Pulmonary artery endothelial cell (primary cell): ENCODE data around the gene KRT1. TPM values are rescaled to one million over a fixed set of nuclear protein-coding genes. Genes with fewer than 3 reads are reported as not detected.
"Not testable (repeated sequence)": the region's sequence is repeated elsewhere in the genome, so short reads cannot be mapped to it uniquely, and the experiment has no call there.

Experiments used
- DNase-seq: peaks from one replicate; pipeline ENCODE4 v3.0.0-alpha.2; 2011; ENCODE audit warnings: low read depth, low spot score
- total RNA-seq: library from RNA; depleted of rRNA; stranded (reverse); fragments of >200 nt; gene quantifications from 2 replicates; pipeline ENCODE4 v1.2.3, GENCODE V29; 2014

Gene KRT1
- not detected in 2 replicates for total RNA-seq

GRCh38 chr12:52680363-52680762 is at the start of gene KRT1:
KRT1 (minus strand) TSS chr12:52680407; CDS start chr12:52680348, 59 bp downstream.
- DNase-seq: no peak

DNA sequence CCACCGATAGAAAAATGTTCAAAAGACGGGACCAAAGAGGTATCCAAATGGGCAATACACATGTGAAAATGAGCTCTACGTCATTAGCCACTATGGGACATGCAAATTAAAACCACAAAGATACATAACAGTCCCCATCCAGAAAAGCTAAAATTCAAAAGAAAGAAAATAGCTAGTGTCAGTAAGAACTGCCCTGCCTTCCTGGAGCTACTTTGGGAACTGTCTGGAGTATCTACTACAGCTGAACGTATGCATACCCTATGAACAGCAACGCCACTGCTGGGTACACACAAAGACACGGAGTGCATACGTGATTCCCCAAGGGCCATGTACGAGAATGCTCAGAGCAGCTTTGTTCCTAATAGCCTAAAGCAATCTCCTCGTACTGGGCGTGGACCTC is 48.9 kb upstream of the KRT1 start:
- DNase-seq: no peak

DNA sequence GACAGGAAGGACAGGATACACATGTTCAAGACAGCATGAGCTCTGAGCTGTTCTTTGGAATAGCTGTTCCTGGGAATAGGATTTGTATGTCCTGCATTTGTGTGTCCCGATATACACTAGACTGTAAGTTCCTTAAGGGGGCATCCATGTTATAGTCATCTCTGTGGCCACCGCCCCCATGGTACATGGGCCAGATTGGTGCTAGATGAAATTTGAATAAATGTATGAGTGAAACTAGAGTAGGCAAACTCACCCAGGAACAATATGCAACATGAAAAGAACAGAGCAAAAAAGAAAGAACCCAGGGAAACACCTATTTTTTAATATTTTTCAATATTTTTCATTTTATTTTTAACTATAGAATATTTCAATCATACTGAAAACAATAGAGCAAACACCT is 48.2 kb upstream of the KRT1 start:
- no peak for DNase-seq

GRCh38 chr12:52727037-52727436 is 46.8 kb upstream of the KRT1 start:
- DNase-seq: no peak

DNA sequence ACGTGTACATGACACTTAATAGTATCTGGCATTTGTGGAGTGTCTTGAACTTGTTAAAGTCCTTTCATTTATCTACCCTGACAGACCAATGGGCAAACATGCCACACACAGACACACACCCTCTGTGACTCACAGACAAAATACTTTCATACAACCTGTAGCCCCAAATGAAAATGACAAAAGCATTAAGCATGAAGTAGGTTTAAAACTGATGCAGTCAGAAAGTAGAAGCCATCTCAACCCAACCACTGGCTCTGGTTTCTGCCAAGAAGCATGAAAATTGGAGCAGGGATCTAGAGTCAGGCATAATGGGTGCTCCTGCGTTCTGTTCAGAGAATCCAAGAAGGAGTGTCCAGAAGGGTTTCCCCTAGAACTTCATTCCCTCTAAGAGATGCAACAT is 46.2 kb upstream of the KRT1 start:
- DNase-seq: no peak

DNA sequence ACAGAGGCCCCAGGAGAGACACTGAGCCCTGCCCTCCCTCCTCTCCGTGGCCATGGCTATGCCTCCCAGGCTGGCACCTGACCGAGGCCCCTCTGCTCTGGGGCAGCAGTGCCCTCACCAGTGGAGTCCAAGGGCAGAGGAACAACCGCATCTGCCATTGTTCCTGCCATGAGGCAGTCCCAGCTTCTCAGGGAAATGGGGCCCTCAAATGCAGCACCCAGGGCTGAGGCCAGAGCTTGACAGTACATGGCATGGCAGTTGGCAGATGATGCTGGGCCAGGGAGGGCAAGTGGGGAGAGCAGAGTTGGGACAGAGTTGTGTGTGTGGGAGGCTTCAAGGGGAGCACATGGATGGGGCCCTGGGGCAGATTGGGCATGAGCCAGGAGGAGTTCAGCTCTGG is 44.2 kb upstream of the KRT1 start:
- no peak for DNase-seq

- DNase-seq: no peak
These were observed 42.5 kb upstream of the KRT1 start for GRCh38 chr12:52722680-52723079.

- DNase-seq: no peak
These were observed 41.7 kb upstream of the KRT1 start for GRCh38 chr12:52721838-52722470.

DNA sequence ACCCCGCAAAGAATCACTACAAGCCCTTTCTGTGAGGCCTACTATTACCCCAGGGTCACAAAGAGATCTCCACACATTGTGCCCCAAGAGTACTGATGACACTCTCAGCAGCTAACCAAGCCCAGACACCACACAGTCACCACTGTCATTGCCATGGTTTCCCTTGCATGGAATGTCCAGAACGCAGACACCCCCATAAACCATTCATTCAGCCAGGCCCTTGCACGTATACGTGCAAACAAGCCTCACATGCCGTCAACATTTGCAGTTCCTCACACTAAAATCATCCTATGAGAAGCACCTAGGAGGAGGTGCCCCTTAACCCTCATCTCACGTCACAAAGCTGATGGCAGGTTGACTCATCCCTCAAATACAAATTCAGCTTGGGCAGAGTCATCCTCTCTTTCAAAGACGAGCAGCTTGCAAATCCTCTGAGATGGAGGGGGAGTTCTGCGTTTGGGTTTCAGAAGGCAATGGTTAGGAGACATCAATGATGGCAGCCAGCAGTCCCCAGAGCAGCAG is 40.2 kb upstream of the KRT1 start:
- DNase-seq: no peak

GRCh38 chr12:52716061-52716460 is 35.9 kb upstream of the KRT1 start:
- DNase-seq: no peak

GRCh38 chr12:52715416-52715815 is 35.2 kb upstream of the KRT1 start:
- DNase-seq: no peak

DNA sequence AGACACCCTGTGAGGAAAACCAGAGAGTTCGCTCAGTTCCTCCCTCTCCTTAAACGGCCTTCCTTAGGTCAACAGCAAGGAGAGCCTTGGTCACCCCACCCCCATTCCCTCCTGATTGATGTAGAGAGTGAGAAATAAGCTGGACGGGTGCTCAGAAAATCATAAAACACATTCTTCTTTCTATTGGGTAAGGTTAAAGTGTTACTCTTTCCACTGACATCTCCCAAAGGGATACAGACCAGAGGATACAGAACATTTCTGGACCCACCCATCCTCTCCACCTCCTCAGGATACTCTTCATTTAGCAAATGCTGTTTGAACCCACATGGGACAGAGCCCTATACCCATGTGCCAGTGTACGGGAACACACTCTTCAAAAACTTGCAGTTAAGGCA is 34.7 kb upstream of the KRT1 start:
- DNase-seq: no peak

- no peak for DNase-seq
These were observed 34.0 kb upstream of the KRT1 start for GRCh38 chr12:52713960-52714886.

GRCh38 chr12:52712122-52712521 is 31.9 kb upstream of the KRT1 start:
- DNase-seq: not testable (repeated sequence)

DNA sequence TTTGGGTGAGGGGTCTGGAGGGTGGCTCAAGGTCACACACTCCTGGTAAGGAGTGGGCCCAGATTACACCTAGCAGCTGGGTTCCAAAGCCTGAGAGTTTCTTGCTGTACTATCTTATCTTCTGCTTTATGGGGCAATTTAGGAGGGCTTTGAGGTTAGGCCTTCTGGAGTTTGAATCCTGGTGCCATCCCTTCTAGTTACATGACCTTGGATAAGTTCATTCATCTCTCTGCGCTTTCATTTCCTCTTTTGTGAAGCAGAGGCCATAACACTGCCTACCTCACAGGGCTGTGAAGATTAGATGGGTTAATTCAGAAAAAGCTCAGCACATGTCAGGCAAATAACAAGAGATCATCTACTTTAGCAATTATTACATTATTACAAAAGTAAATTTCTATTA is 30.5 kb upstream of the KRT1 start:
- DNase-seq: no peak

- no peak for DNase-seq
These were observed 27.8 kb upstream of the KRT1 start for GRCh38 chr12:52708010-52708409.

DNA sequence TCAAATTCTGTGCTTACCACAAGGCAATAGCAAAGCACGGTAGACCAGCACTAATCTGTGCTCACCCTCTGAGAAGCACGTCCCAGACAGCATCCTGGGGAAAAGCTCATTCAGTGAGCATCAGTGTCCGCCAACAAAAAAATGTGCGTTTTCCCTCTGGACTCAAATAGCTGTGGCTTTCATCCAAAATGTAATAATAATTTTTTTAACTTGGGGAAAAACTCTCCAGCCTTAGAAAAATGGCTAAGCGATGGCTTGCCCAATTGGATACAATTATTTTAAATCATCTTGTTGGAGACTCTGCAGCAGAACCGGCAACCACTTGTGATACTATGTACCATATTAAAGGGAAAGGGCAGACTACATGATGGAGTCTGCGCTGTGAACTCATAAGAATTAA is 24.3 kb upstream of the KRT1 start:
- no peak for DNase-seq

- DNase-seq: no peak
These were observed 23.7 kb upstream of the KRT1 start for GRCh38 chr12:52703878-52704277.

GRCh38 chr12:52703424-52703823 is 23.2 kb upstream of the KRT1 start, which contains the start of gene KRT77:
KRT77 (minus strand) TSS chr12:52703524; CDS start chr12:52703434, 90 bp downstream.
- DNase-seq: no peak

DNA sequence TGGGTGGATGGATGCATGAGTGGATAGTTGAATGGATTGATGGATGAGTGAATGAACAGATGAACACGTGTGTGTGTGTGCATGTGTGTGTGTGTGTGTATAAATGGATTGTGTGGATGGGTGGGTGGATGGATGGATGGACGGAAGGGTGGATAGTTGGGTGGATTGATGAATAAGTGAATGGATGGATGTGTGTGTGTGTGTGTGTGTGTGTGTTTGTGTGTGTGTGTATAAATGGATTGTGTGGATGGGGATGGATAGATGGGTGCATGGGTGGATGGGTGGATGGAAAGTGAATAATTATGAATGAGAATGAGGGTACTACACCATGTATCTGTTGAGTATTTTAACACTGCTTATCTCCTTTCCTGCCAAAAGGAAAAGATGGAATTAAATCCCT is 22.1 kb upstream of the KRT1 start:
- no peak for DNase-seq

DNA sequence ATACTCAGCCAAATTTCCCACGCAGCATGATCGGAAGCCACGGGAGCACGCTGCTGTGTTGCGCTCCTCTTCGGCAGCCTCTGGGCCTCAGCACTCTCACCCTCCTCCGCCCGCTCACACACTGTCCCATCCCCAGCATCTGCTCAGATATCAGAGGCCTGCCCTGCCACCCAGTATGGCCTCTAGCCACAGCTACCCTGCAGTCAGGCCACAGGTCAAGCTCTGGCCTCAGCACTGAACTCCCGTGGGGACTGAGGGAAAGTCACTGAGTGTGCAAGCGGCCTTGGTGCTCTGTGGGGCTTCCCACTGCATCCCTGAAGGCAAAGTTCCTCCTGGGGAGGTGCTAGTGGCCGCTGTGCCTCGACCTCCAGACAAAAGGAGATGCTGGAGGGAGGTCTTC is 21.1 kb upstream of the KRT1 start:
- no peak for DNase-seq

DNA sequence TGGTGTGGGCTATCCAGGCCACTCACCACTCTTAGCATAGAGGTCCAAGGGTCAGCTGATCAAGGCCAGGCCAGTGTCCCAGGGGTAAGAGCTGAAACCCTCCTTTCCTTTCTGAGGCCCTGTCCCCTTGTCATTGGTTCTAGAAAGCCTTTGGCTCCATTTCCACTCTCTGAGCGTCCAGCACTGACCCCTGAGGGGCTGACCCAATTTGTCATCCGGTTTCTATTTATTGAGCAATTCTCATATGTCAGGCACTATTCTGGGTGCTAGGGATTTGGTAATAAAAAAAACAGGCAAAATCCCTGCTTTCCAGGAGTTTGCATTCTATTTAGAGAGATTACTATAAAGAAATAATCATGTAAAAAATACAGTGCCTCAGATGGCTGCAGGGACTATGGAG is 19.8 kb upstream of the KRT1 start:
- DNase-seq: no peak

DNA sequence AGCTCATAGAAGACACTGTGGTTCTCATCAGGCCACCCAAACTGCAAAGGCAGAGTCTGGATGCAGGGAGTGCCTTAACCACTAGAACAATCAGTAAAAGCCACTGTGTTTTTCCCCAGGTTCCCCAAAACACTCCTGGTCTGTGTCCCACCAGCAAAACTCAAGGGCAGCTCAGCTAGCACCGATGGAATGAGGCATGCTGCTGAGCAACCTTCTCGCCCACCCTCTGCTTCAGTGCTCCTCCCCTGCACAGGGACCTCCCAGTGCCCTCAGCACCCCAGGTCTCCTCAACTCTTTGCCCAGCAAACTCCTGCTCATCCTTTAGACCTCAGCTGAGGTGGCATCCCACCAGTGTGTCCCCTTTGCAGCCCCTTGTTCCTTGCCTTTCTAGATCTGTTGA is 19.2 kb upstream of the KRT1 start:
- DNase-seq: no peak
